HepG2 (cell line): ENCODE data around the gene SPACDR. TPM values are rescaled to one million over a fixed set of nuclear protein-coding genes. Genes with fewer than 3 reads are reported as not detected.

Source experiments
- ATAC-seq: fragments of 200-7000 bp; cut with Tn5 transposase; 3 replicates; pipeline ENCODE4 v1.9.1; 2020; ENCODE audit warnings: mild to moderate bottlenecking, moderate library complexity
- BruUV-seq: library from RNA; stranded (reverse); fragments of 400-500 nt; replicated peaks from 2 replicates; lab custom pipeline; 2021; lab: Mats Ljungman, UMichigan
- CTCF ChIA-PET: fragments of 300-600 bp; formaldehyde crosslinking; extraction: SDS; loops from one replicate; lab custom pipeline; 2021; ENCODE audit warnings: low total read pairs, inconsistent platforms, low intra/inter-chr PET ratio; lab: Yijun Ruan, JAX
- POLR2A ChIA-PET: fragments of 350-600 bp; sonication (Branson Sonifier 250); formaldehyde crosslinking; loops from one replicate; lab custom pipeline; 2020; ENCODE audit warnings: antibody characterized with exemption, inconsistent platforms; lab: Yijun Ruan, JAX
- DNase-seq: peaks from one replicate; pipeline ENCODE4 v3.0.0-alpha.2; 2015; ENCODE audit warnings: low spot score
- FAIRE-seq: peaks from 3 replicates; lab custom pipeline; 2011; peaks lifted over from hg19 to GRCh38; lab: Jason Lieb, UNC
- H2AFZ ChIP-seq: one replicate; pipeline ENCODE4 v1.6.1; 2011; ENCODE audit warnings: low read length, inconsistent platforms
- H3K27ac ChIP-seq: fragments of 300-600 bp; 3 replicates; pipeline ENCODE4 v1.8.0; 2011; ENCODE audit warnings: mixed run types, mild to moderate bottlenecking, mixed read lengths, low read length, inconsistent platforms; ENCODE audit not compliant: insufficient read depth; ENCODE audit errors: extremely low read length
- H3K27me3 ChIP-seq, 2 experiments: fragments of 200-600 bp in 1 of 2; 2 replicates in 1 of 2; 3 replicates in 1 of 2; pipeline versions ENCODE4 v1.6.0 to v1.8.0; 2011; ENCODE audit warnings: low read length in 2 of 2, mild to moderate bottlenecking in 2 of 2, moderate library complexity in 2 of 2, inconsistent platforms in 1 of 2; ENCODE audit not compliant: insufficient read depth in 2 of 2, control insufficient read depth in 1 of 2
- H3K36me3 ChIP-seq, 2 experiments: fragments of 200-600 bp in 1 of 2; replicated peaks in 1 of 2; 2 replicates in 1 of 2; 3 replicates in 1 of 2; pipeline versions ENCODE4 v1.5.1 to v1.8.0; 2011; ENCODE audit warnings: low read length in 2 of 2, inconsistent platforms in 1 of 2; ENCODE audit not compliant: insufficient read depth in 2 of 2, control insufficient read depth in 1 of 2
- H3K4me1 ChIP-seq: 2 replicates; pipeline ENCODE4 v1.5.1; 2012; ENCODE audit warnings: low read length, inconsistent platforms; ENCODE audit not compliant: insufficient read depth
- H3K4me2 ChIP-seq: 2 replicates; pipeline ENCODE4 v1.6.0; 2011; ENCODE audit warnings: low read depth, low read length, inconsistent platforms
- H3K4me3 ChIP-seq, 3 experiments: fragments of 200-600 bp in 1 of 3; sonication (generic), shearing (Covaris generic) in 1 of 3; replicated peaks in 1 of 3; 2 replicates each; pipeline ENCODE4 v1.5.1; 2011 to 2016; ENCODE audit warnings: low read length in 3 of 3, inconsistent platforms in 2 of 3, low read depth in 2 of 3, mild to moderate bottlenecking in 2 of 3, control low read depth in 1 of 3, mixed read lengths in 1 of 3; ENCODE audit not compliant: insufficient read depth in 1 of 3
- H3K79me2 ChIP-seq: one replicate; pipeline ENCODE4 v1.6.1; 2011; ENCODE audit warnings: low read length, inconsistent platforms; ENCODE audit not compliant: insufficient read depth
- H3K9ac ChIP-seq: 2 replicates; pipeline ENCODE4 v1.6.0; 2011; ENCODE audit warnings: mild to moderate bottlenecking, low read depth, low read length, inconsistent platforms; ENCODE audit not compliant: insufficient read depth
- H3K9me3 ChIP-seq: 2 replicates; pipeline ENCODE4 v1.5.1; 2012; ENCODE audit warnings: mild to moderate bottlenecking, low read length
- H4K20me1 ChIP-seq: 2 replicates; pipeline ENCODE4 v1.6.0; 2011; ENCODE audit warnings: inconsistent platforms, mild to moderate bottlenecking, low read length, moderate library complexity; ENCODE audit not compliant: insufficient read depth
- ATF7-NPFF ChIP-seq: sonication (generic); formaldehyde crosslinking; IDR thresholded peaks from 2 replicates; pipeline ENCODE4 v1.8.1; 2023; ENCODE audit warnings: mild to moderate bottlenecking, low read depth, missing genetic modification reagents, moderate library complexity
- BCL3 ChIP-seq: sonication (generic); formaldehyde crosslinking; IDR thresholded peaks from 2 replicates; pipeline ENCODE4 v1.5.1; 2020; ENCODE audit warnings: mild to moderate bottlenecking, missing genetic modification reagents, moderate library complexity
- CENPT ChIP-seq: sonication (generic); formaldehyde crosslinking; IDR thresholded peaks from 2 replicates; pipeline ENCODE4 v1.8.0; 2022; ENCODE audit warnings: low read depth, mild to moderate bottlenecking, moderate library complexity, missing genetic modification reagents
- DBP ChIP-seq: sonication (generic); formaldehyde crosslinking; IDR thresholded peaks from 2 replicates; pipeline ENCODE4 v1.4.0; 2020; ENCODE audit warnings: missing genetic modification reagents; ENCODE audit errors: not compliant biosample characterization
- DPF2 ChIP-seq: sonication (generic); formaldehyde crosslinking; IDR thresholded peaks from 2 replicates; pipeline ENCODE4 v1.4.0; 2020; ENCODE audit warnings: mild to moderate bottlenecking, low read depth, missing genetic modification reagents, borderline replicate concordance
- EHMT2 ChIP-seq: fragments of 200-600 bp; sonication (generic); IDR thresholded peaks from 2 replicates; pipeline ENCODE4 v1.7.0; 2017; ENCODE audit warnings: antibody characterized with exemption, low read depth, low read length, borderline replicate concordance
- FLYWCH1 ChIP-seq: sonication (generic); formaldehyde crosslinking; IDR thresholded peaks from 2 replicates; pipeline ENCODE4 v1.8.1; 2023; ENCODE audit warnings: mild to moderate bottlenecking, missing genetic modification reagents
- HCFC1 ChIP-seq: fragments of 150-350 bp; IDR thresholded peaks from 2 replicates; pipeline ENCODE4 v1.6.1; 2014; ENCODE audit warnings: low read depth, low read length
- IKZF4 ChIP-seq: sonication (generic); formaldehyde crosslinking; IDR thresholded peaks from 2 replicates; pipeline ENCODE4 v1.5.1; 2020; ENCODE audit warnings: borderline replicate concordance, mild to moderate bottlenecking, low read depth, missing genetic modification reagents; ENCODE audit errors: not compliant biosample characterization
- MTERF4 ChIP-seq: sonication (generic); formaldehyde crosslinking; IDR thresholded peaks from 2 replicates; pipeline ENCODE4 v1.8.0; 2023; ENCODE audit warnings: mild to moderate bottlenecking, missing genetic modification reagents
- NFE2L2 ChIP-seq: fragments of 150-350 bp; IDR thresholded peaks from 2 replicates; pipeline ENCODE4 v1.6.1; 2014; ENCODE audit warnings: low read length
- SOX5 ChIP-seq: IDR thresholded peaks from 2 replicates; pipeline ENCODE4 v1.6.1; 2016; ENCODE audit warnings: borderline replicate concordance
- SP2 ChIP-seq: sonication (generic); formaldehyde crosslinking; IDR thresholded peaks from 2 replicates; pipeline ENCODE4 v1.5.1; 2020; ENCODE audit warnings: mild to moderate bottlenecking, missing genetic modification reagents
- SYNCRIP ChIP-seq: fragments of 200-400 bp; formaldehyde crosslinking; IDR thresholded peaks from 2 replicates; pipeline ENCODE4 v1.6.1; 2018; ENCODE audit warnings: mild to moderate bottlenecking, low read depth, low read length; ENCODE audit not compliant: insufficient read depth
- TGIF2 ChIP-seq: IDR thresholded peaks from 2 replicates; pipeline ENCODE4 v1.6.1; 2016; ENCODE audit warnings: control low read depth, missing compliant biosample characterization
- ZNF350 ChIP-seq: sonication (generic); formaldehyde crosslinking; IDR thresholded peaks from 2 replicates; pipeline ENCODE4 v1.4.0; 2020; ENCODE audit warnings: mild to moderate bottlenecking, low read depth, missing genetic modification reagents, borderline replicate concordance
- ZNF503 ChIP-seq: sonication (generic); formaldehyde crosslinking; IDR thresholded peaks from 2 replicates; pipeline ENCODE4 v1.4.0; 2020; ENCODE audit warnings: missing genetic modification reagents
- ZNF703 ChIP-seq: sonication (generic); formaldehyde crosslinking; IDR thresholded peaks from 2 replicates; pipeline ENCODE4 v1.5.1; 2020; ENCODE audit warnings: missing genetic modification reagents, mild to moderate bottlenecking, moderate library complexity, borderline replicate concordance
- WGBS: methylation state at CpG from one replicate; pipeline ENCODE4 v1.1.6; 2017; ENCODE audit warnings: low lambda C conversion rate; 5-methylcytosine and 5-hydroxymethylcytosine counted together
- in situ Hi-C: cut with HindIII; loops from 2 replicates; pipeline ENCODE4 v1.10.0; 2017; ENCODE audit warnings: low pct_unique_long_range_greater_than_20kb; ENCODE audit not compliant: extremely low pct_ligation_motif_present
- intact Hi-C: fragments of 100-400 bp; cut with micrococcal nuclease; formaldehyde crosslinking; loops from one replicate; pipeline ENCODE4 v1.10.0; 2022; ENCODE audit not compliant: unreplicated experiment
- polyA plus RNA-seq, 8 experiments: library from polyadenylated mRNA; depleted of rRNA in 3 of 8; stranded (reverse) in 7 of 8; unstranded in 1 of 8; fragments of >200 nt; fragmentation: Illumina TruSeq in 4 of 8; extraction: Trizol in 4 of 8; gene quantifications; 2 replicates each; pipeline versions ENCODE4 v1.2.1 to v1.2.3, GENCODE V29; 2011 to 2016; ENCODE audit warnings: low read depth in 4 of 8, missing spikeins in 1 of 8, mixed read lengths in 1 of 8; ENCODE audit not compliant: insufficient read depth in 1 of 8
- total RNA-seq, 5 experiments: library from RNA; depleted of rRNA; stranded (reverse); fragments of >200 nt; fragmentation: Illumina TruSeq; extraction: Trizol; gene quantifications; 2 replicates each; pipeline ENCODE4 v1.2.3, GENCODE V29; 2016; ENCODE audit warnings: low read depth in 1 of 5

The SPACDR gene
- total and polyA plus RNA-seq, 2 of the 13 experiments (the other 11 are each of a cell fraction or from before 2014, with no cell fraction given): 0.41 TPM; not detected in 1

- FAIRE-seq: no peak
- no TSS peak for BruUV-seq
Measured at GRCh38 chr7:100465299-100465698, 1.2 kb upstream of the SPACDR start.

More at GRCh38 chr7:100465299-100465698, 1.2 kb upstream of the SPACDR start:
- H3K79me2 ChIP-seq: no peaks in the 10 kb centered on the region
- H2AFZ ChIP-seq: no peak overlapping the region
- H3K4me2 ChIP-seq: no peak overlapping the region
- no peak overlapping the region for H3K27ac ChIP-seq
- in situ Hi-C loops: loop anchor here (10.0 kb wide), 1 partner anchor 230 kb away; the partner anchor contains the start of gene GIGYF1
- 55% methylated on average over 8 of the region's 8 CpGs for WGBS
- H3K4me3 ChIP-seq: no peak overlapping the region
- ChIA-PET CTCF (interaction anchor here (0.9 to 2.1 kb wide), 2 partner anchors 18 to 94 kb away, joined by 3 to 8 read pairs; partner anchors contain the start of gene NYAP1), POLR2A (interaction anchor here (0.8 to 1.6 kb wide), 8 partner anchors 16 to 411 kb away, joined by 3 to 8 read pairs (median 4); partner anchors contain the start of genes AGFG2, FBXO24, MOSPD3 and ZCWPW1)
- DNase-seq (no peak), ATAC-seq (no peak)
- no peak overlapping the region for H3K9ac ChIP-seq
- H4K20me1 ChIP-seq: no peaks in the 10 kb centered on the region
- peaks cover 0 to 2% of the 10 kb centered on the region in 2 experiments; a peak in 1 of 5 replicates for H3K27me3 ChIP-seq
- H3K36me3 ChIP-seq: no peaks in the 10 kb centered on the region
- H3K4me1 ChIP-seq: peaks cover 27% of the 10 kb centered on the region
- intact Hi-C loops: loop anchor here (5.0 kb wide), 1 partner anchor 97 kb away; no protein-coding TSS in a partner anchor
- no peaks in the 10 kb centered on the region for H3K9me3 ChIP-seq
- no peak for TF ChIP-seq DBP
- no peak for TF ChIP-seq ZNF703 (CRISPR knock-in tag)
- TF ChIP-seq HCFC1: no peak
- no peak for TF ChIP-seq ATF7-NPFF (CRISPR knock-in tag)
- TF ChIP-seq FLYWCH1: no peak
- no peak for TF ChIP-seq SP2 (CRISPR knock-in tag)
- TF ChIP-seq MTERF4: no peak
- TF ChIP-seq IKZF4 (CRISPR knock-in tag): no peak
- TF ChIP-seq SYNCRIP: no peak
- no peak for TF ChIP-seq CENPT (CRISPR knock-in tag)
- no peak for TF ChIP-seq EHMT2
- TF ChIP-seq ZNF503 (CRISPR knock-in tag): no peak
- TF ChIP-seq BCL3: no peak
- no peak for TF ChIP-seq SOX5 (CRISPR knock-in tag)
- TF ChIP-seq DPF2 (CRISPR knock-in tag): no peak
- no peak for TF ChIP-seq NFE2L2
- no peak for TF ChIP-seq TGIF2
- no peak for TF ChIP-seq ZNF350 (CRISPR knock-in tag)
